Measurements from ENCODE around the gene AGAP4.
"Not testable (repeated sequence)": the region's sequence is repeated elsewhere in the genome, so short reads cannot be mapped to it uniquely, and the experiment has no call there.

Gene AGAP4

DNA sequence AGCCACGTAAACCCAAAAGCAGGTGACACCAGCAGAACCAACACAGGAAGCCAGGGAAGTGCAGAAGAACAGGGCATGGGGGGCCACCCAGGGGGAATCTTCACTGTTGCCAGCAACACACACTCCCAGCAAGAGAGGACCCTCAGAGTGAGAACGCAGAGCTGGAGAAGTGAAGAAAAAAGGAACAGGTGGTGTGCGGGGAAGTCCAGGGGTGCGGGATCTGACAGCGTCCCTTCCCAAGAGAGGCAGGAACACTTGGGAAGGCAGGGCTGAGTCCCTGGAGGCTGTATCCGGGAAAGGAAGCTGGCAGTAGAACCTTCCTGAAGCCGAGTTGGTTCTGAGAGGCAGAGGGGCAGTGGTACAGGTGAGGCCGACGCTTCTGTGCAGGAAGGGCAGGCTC, 27.7 kb downstream of the AGAP4 start:
- no peaks in the 10 kb centered on the region for H3K27me3 ChIP-seq
- H3K27ac ChIP-seq, result no peak overlapping the region
- H4K20me1 ChIP-seq, result no peaks in the 10 kb centered on the region
- H3K4me2 ChIP-seq, result no peak overlapping the region
- no peaks in the 10 kb centered on the region for H3K4me1 ChIP-seq
- TF ChIP-seq Cebpa-rat (IDR thresholded peaks at IDR 0.05), result no peak
- no peaks in the 10 kb centered on the region for H3K36me3 ChIP-seq
- no peak overlapping the region for H3K9ac ChIP-seq
- H3K9me3 ChIP-seq, result peaks cover 22% of the 10 kb centered on the region
- no peak overlapping the region for H3K4me3 ChIP-seq

DNA sequence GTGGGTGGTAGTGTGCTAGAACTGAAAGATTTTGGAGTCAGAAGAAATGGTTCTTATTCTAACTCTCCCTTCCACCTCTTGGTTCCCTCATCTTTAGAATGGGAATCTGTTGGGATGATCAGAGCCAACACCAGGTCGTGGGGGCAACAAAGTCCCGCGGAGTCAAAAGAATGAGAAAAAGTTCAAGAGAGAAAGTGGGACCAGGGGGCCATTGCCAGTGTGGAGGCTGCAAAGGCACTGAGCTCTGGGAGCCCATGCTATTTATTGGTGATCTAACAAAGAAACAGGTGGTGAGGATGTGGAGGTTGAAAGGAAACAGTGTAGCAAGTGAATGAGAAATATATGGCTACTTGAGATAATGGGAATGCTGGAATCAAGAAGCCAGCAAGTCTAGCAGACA, 29.4 kb downstream of the AGAP4 start:
- no peak for TF ChIP-seq Cebpa-rat (IDR thresholded peaks at IDR 0.05)
- H4K20me1 ChIP-seq, result no peaks in the 10 kb centered on the region
- H3K4me1 ChIP-seq, result no peaks in the 10 kb centered on the region
- H3K4me3 ChIP-seq, result no peak overlapping the region
- H3K4me2 ChIP-seq, result no peak overlapping the region
- H3K27ac ChIP-seq, result no peak overlapping the region
- peaks cover 22% of the 10 kb centered on the region for H3K9me3 ChIP-seq
- H3K9ac ChIP-seq, result no peak overlapping the region
- H3K36me3 ChIP-seq, result no peaks in the 10 kb centered on the region
- H3K27me3 ChIP-seq, result no peaks in the 10 kb centered on the region

DNA sequence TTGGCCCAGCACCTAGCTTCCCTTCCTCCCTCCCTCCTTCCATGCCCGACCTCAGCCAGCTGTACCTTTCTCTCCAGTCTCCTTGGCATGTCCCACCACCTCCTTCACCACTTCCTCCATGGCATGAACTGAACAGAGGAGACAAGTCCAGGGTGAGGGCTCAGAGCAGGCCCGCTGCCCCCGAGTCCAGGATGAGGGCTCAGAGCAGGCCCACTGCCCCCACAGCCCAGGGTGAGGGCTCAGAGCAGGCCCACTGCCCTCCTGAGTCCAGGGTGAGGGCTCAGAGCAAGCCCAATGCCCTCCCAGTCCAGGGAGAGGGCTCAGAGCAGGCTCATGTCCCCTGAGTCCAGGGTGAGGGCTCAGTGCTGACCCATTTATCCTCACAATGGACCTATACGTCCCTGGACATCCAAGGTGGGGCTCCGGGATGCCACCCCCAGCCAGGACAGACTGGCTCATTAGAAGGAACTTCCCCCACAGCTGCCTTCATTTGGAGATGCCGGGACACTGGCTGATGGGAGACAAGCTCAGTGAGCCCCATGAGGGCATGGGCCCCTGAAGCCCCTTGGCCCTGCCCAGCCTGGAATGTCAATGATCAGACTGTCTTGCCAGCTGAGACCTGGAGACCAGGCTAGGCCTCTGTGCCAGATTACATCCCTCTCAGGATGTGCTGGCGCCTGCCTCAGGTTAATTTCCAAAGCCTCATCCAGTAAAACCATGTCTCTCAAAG, 30.0 kb downstream of the AGAP4 start:
- Histone ChIP-seq H3K27me3 (no peaks in the 10 kb centered on the region), H3K27ac (no peak overlapping the region), H3K9me3 (peaks cover 22% of the 10 kb centered on the region), H4K20me1 (no peaks in the 10 kb centered on the region), H3K4me1 (no peaks in the 10 kb centered on the region), H3K36me3 (no peaks in the 10 kb centered on the region), H3K4me3 (no peak overlapping the region), H3K9ac (no peak overlapping the region), H3K4me2 (no peak overlapping the region)
- TF ChIP-seq Cebpa-rat (IDR thresholded peaks at IDR 0.05), result no peak

DNA sequence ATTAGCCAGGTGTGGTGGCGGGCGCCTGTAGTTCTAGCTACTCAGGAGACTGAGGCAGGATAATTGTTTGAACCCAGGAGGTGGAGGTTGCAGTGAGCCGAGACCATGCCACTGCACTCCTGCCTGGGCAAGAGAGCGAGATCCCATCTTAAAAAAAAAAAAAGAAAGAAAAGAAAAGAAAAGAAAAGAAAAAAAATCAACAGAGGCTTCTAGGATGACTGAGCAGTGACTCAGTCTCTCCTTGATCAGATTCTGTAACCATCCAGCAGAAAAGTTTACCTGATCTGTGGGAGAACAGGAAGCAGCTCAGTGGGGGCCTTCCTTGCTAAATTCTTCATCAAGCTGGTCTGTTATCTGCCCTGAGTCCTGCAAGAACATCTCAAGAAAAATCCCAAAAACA, 33.2 kb downstream of the AGAP4 start:
- not testable (repeated sequence) for H3K4me3 ChIP-seq, H3K4me2 ChIP-seq, H3K27me3 ChIP-seq, H3K36me3 ChIP-seq, H4K20me1 ChIP-seq, H3K27ac ChIP-seq, H3K9ac ChIP-seq, H3K4me1 ChIP-seq
- H3K9me3 ChIP-seq, result peaks cover 22% of the 10 kb centered on the region

DNA sequence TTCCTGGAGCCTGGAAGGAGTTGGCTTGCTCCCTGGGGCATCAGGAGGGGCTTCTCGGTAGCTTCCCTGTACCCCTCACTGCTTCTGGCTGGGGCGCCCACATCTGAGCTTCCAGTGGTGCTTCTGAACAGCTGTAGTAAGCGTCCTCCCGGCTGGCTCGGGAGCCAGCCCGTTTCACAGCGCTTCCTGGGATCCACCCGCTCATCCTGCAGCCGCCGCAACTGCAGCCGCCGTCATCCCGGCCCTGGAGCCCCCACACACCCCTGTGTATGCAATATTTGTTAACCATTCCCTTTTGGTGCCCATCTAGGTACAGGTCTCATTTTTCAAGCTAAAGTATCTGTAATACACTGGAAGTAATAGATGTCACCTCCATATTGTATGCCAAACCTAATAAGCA, 34.3 kb downstream of the AGAP4 start:
- H3K27ac ChIP-seq, H3K4me2 ChIP-seq, H4K20me1 ChIP-seq: not testable (repeated sequence)

DNA sequence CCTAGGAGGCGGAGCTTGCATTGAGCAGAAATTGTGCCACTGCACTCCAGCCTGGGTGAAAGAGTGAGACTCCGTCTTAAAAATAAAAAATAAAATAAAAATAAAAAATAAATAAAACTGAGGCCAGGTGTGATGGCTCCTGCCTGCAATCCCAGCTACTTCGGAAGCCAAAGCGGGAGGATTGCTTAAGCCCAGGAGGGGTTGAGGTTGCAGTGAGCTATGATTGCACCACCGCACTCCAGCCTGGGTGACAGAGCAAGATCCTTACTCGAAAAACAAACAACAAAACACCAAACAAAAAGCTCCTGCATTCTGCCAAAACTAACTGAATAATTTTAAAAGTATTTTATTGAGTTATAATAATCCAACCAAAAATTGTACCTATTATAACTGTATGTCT, 36.2 kb downstream of the AGAP4 start:
- Histone ChIP-seq H4K20me1 (no peaks in the 10 kb centered on the region), H3K4me1 (no peaks in the 10 kb centered on the region), H3K9me3 (no peaks in the 10 kb centered on the region), H3K27me3 (no peaks in the 10 kb centered on the region), H3K4me3 (no peak overlapping the region), H3K9ac (no peak overlapping the region), H3K4me2 (no peak overlapping the region), H3K27ac (no peak overlapping the region), H3K36me3 (no peaks in the 10 kb centered on the region)
- no peak for TF ChIP-seq Cebpa-rat (IDR thresholded peaks at IDR 0.05)

More for the DNA sequence above, 34.3 kb downstream of the AGAP4 start:
- not testable (repeated sequence) for H3K9ac ChIP-seq, H3K4me3 ChIP-seq, H3K4me1 ChIP-seq, H3K27me3 ChIP-seq, H3K36me3 ChIP-seq
- peaks cover 12% of the 10 kb centered on the region for H3K9me3 ChIP-seq

DNA sequence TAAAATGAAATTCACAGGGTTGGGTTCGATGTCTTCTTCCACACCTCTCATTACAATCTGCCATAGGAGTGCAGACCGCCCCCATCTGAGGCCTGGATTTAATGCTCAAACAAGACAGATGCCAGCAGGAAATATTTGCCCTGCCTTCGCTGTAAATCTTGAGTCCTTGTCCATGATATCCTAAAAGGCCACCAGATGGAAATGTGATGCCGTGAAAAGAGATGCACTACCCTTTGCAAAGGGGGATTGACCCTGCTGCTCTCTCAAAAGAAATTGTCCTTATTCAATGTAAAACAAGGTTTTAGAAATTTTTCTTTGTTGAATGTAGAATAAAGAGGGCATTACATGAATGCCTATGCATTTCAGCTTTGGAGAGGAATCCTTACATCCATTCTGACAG, 37.5 kb downstream of the AGAP4 start:
- no peak for TF ChIP-seq Cebpa-rat (IDR thresholded peaks at IDR 0.05)
- Histone ChIP-seq H3K4me2 (no peak overlapping the region), H3K4me3 (no peak overlapping the region), H3K27ac (no peak overlapping the region), H4K20me1 (no peaks in the 10 kb centered on the region), H3K36me3 (no peaks in the 10 kb centered on the region), H3K9me3 (no peaks in the 10 kb centered on the region), H3K4me1 (no peaks in the 10 kb centered on the region), H3K9ac (no peak overlapping the region), H3K27me3 (no peaks in the 10 kb centered on the region)

DNA sequence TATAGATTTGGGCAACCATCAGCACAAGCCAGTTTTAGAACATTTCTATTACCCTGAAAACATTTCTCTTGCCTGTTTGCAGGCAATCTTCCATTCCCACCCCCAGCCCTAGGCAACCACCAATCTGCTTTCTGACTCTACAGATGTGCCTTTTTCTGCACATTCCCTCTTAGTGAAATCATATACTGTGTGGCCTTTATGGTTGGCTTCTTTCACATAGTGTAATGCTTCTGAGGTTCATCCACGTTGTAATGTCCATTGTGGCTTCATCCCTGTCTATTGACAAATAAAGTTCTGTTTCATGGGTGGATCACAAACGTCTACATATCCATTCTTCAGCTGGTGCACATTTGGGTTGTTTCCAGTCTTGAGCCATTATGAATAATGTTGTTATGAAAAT, 42.3 kb downstream of the AGAP4 start:
- not testable (repeated sequence) for H3K27me3 ChIP-seq, H3K4me3 ChIP-seq, H3K4me1 ChIP-seq, H3K9ac ChIP-seq, H4K20me1 ChIP-seq, H3K4me2 ChIP-seq, H3K36me3 ChIP-seq, H3K9me3 ChIP-seq, H3K27ac ChIP-seq

DNA sequence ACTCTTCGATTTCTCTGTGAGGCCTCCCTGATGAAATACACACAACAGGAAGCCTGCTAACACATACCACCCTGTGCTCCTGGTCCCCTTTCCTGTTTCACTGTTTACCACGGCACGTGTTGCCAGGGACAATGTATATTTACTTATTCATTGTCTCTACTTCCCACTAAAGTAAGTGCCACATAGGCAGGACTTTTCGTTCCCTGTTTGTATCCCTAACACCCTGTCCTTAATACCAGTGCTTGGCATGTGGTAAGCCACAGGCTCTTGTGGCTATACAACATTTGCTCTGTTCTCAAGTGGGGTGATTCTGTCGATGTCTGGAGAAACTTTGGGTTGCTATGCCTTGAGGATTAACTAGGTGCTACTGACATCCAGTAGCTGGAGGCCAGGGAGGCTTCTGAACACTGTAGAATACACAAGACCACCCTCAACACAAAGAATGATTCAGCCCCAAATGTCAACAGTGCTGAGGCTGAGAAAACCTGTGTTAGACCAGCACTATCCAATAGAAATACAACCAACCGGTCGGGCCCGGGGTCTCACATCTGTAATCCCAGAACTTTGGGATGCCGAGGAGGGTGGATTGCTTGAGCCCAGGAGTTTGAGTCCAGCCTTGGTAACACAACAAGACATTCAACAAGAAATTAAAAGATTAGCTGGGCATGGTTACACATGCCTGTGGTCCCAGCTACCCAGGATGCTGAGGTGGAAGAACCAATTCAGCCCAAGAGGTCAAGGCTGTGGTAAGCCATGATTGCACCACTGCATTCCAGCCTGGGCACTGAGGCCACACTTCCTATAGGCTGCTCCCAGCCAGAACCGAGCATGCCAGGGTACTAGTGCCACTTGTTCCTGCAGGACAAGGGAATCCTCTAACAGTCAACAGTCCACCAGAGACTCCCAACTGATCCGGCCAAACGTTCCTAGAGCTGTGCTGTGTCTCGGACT, 44.0 kb downstream of the AGAP4 start:
- H3K9ac ChIP-seq, H3K4me3 ChIP-seq, H3K4me2 ChIP-seq: not testable (repeated sequence)

DNA sequence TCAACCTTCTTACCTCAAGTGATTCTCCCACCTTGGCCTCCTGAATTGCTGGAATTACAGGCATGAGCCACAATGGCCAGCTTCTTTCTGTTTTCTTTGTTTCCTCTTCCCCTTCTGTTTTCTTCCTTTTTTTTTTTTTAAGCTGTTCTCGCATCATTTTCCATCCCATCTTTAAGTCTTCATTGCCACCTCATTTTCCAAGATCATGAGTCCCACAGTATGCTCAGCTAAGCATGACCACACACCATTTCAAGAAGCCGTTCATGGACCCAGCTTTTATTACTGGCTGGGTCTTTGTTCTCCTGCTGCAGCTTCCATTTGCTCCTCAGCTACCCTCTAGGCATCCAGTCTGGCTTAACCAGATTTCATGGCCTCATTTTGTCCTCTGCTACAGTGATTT, 52.5 kb downstream of the AGAP4 start:
- not testable (repeated sequence) for H3K4me1 ChIP-seq, H3K27ac ChIP-seq, H3K4me2 ChIP-seq, H3K9me3 ChIP-seq, H4K20me1 ChIP-seq, H3K9ac ChIP-seq, H3K4me3 ChIP-seq, H3K27me3 ChIP-seq
- peaks cover 26% of the 10 kb centered on the region; the same call in 1 of the 2 replicates for H3K36me3 ChIP-seq

More for the DNA sequence above, 44.0 kb downstream of the AGAP4 start:
- not testable (repeated sequence) for H3K27me3 ChIP-seq, H3K4me1 ChIP-seq, H3K36me3 ChIP-seq, H3K27ac ChIP-seq, H4K20me1 ChIP-seq, H3K9me3 ChIP-seq

DNA sequence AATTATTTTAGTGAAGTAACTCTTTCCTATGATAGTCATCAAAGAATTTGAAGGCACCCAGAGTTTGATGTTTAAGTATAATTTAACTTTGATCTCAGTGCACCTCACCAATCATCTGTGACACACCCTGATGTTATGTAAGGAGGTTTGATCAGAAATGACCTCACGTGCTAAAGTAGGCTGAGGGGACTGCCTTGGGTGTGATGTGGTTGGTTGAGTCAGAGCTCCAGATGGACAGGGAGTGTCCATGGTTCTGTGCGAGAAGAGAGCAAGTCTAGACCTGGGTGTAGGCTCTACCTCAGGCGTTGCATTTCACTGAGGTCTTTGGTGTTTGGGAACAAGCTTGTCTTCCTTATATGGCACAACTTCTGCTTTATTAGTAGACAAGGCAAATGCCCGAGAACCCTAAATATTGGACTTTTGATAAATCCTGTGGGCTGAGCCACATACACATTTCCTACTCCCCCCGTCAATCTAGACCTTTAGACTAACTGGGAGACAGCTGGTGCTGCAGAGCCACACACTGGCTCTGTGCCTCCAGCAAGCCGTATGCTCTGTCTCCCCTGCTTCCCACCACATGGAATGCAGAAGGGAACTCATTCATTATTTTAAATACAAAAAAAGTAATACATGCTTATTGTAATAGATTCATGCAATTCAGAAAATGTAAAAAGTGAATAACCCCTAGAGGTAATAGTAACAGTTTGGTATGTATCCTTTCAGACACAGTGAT, 56.4 kb downstream of the AGAP4 start:
- H3K4me2 ChIP-seq, H3K4me3 ChIP-seq, H3K27ac ChIP-seq, H3K27me3 ChIP-seq, H4K20me1 ChIP-seq, H3K9ac ChIP-seq, H3K4me1 ChIP-seq, H3K9me3 ChIP-seq: not testable (repeated sequence)
- peaks cover 43% of the 10 kb centered on the region for H3K36me3 ChIP-seq

DNA sequence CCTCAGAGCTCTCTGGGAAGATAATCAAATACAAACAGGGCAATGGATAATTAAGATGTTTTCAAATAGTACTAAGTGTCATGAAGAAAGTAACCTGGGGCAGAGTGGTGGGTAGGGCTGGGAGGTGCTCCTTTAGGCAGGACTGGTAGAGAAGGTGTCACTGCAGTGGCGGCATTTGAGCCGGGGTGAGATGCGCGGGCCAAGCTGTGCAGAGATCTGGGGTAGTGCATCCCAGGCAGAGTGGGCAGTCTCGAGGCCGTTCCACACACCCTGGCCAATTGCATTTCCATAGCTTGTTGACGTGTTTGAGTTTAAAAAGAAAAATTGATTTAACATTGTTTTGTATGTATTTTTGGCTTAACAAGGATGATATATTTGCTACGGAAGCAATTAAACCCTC, 57.3 kb downstream of the AGAP4 start:
- H3K27me3 ChIP-seq, H3K4me2 ChIP-seq, H3K4me3 ChIP-seq, H3K9ac ChIP-seq, H3K9me3 ChIP-seq, H3K27ac ChIP-seq, H4K20me1 ChIP-seq, H3K4me1 ChIP-seq: not testable (repeated sequence)
- H3K36me3 ChIP-seq, result peaks cover 49% of the 10 kb centered on the region

DNA sequence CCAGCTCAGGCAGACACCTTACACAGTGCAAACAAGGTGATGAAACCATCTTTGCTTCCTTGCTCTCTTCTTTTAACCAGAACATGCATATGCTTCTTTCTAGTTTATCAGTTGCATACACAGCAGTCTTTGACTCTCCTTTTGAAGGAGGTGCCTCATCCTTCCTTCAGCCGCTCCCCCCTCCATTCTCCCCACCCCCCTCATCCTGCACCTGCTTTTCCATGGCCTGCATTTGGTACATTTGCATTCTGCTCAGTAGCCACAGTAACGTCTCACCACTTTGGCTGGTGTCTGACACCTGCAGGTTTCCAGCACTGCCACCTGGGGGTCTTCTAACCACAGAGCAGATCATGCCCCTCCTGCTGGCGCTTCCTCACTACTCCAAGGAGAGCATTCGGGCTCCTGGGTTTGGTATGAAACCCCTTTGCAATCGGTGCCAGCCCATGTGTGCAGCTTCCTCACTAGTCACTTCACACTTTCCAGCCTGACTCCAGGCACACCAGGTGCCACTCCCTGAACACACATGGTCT, 60.0 kb downstream of the AGAP4 start:
- H3K4me2 ChIP-seq, H4K20me1 ChIP-seq, H3K9ac ChIP-seq, H3K9me3 ChIP-seq, H3K27me3 ChIP-seq, H3K4me3 ChIP-seq, H3K4me1 ChIP-seq, H3K27ac ChIP-seq: not testable (repeated sequence)
- peaks cover 47% of the 10 kb centered on the region for H3K36me3 ChIP-seq

Measured in BLaER1 (cell line).